Neuron (in vitro differentiated cells): ENCODE results near the gene ADORA3.

Experiments
- H2AFZ ChIP-seq: one replicate; pipeline ENCODE4 v1.6.1; 2013; ENCODE audit warnings: low read depth, mild to moderate bottlenecking, inconsistent platforms, low read length, moderate library complexity
- H3K27me3 ChIP-seq: one replicate; pipeline ENCODE4 v1.6.1; 2013; ENCODE audit warnings: low read length; ENCODE audit not compliant: insufficient read depth
- H3K36me3 ChIP-seq: one replicate; pipeline ENCODE4 v1.6.1; 2013; ENCODE audit warnings: low read length; ENCODE audit not compliant: insufficient read depth
- H3K4me1 ChIP-seq: one replicate; pipeline ENCODE4 v1.6.1; 2013; ENCODE audit warnings: low read length; ENCODE audit not compliant: insufficient read depth
- H3K4me3 ChIP-seq: 2 replicates; pipeline ENCODE4 v1.5.1; 2013; ENCODE audit warnings: mild to moderate bottlenecking, low read length, moderate library complexity
- H3K9me3 ChIP-seq: one replicate; pipeline ENCODE4 v1.6.1; 2013; ENCODE audit warnings: low read length

ADORA3 gene

GRCh38 chr1:111499026-111499785 lies 4.2 kb downstream of the ADORA3 start:
- Histone ChIP-seq H3K36me3 (no peaks in the 10 kb centered on the region), H3K4me3 (no peak overlapping the region), H3K27me3 (peaks cover 3% of the 10 kb centered on the region), H3K9me3 (no peaks in the 10 kb centered on the region), H2AFZ (no peak overlapping the region), H3K4me1 (peaks cover 5% of the 10 kb centered on the region)

- no peaks in the 10 kb centered on the region for H3K9me3 ChIP-seq
- H3K27me3 ChIP-seq: no peaks in the 10 kb centered on the region
- no peak overlapping the region for H3K4me3 ChIP-seq
- no peak overlapping the region for H2AFZ ChIP-seq
- H3K36me3 ChIP-seq: no peaks in the 10 kb centered on the region
- H3K4me1 ChIP-seq: peaks cover 8% of the 10 kb centered on the region
Measured at GRCh38 chr1:111497592-111497991, 5.8 kb downstream of the ADORA3 start.

GRCh38 chr1:111496398-111496797 lies 7.0 kb downstream of the ADORA3 start:
- Histone ChIP-seq H2AFZ (no peak overlapping the region), H3K4me3 (no peak overlapping the region), H3K4me1 (peaks cover 8% of the 10 kb centered on the region), H3K36me3 (no peaks in the 10 kb centered on the region), H3K9me3 (no peaks in the 10 kb centered on the region), H3K27me3 (no peaks in the 10 kb centered on the region)

GRCh38 chr1:111491070-111491469 lies 12.4 kb downstream of the ADORA3 start:
- Histone ChIP-seq H3K36me3 (no peaks in the 10 kb centered on the region), H2AFZ (no peak overlapping the region), H3K4me1 (peaks cover 3% of the 10 kb centered on the region), H3K4me3 (no peak overlapping the region), H3K9me3 (no peaks in the 10 kb centered on the region), H3K27me3 (no peaks in the 10 kb centered on the region)

GRCh38 chr1:111490220-111490619 lies 13.2 kb downstream of the ADORA3 start:
- Histone ChIP-seq H3K4me3 (no peak overlapping the region), H3K9me3 (no peaks in the 10 kb centered on the region), H2AFZ (no peak overlapping the region), H3K27me3 (no peaks in the 10 kb centered on the region), H3K36me3 (no peaks in the 10 kb centered on the region), H3K4me1 (peaks cover 3% of the 10 kb centered on the region)

GRCh38 chr1:111489604-111490003 lies 13.8 kb downstream of the ADORA3 start:
- H3K9me3 ChIP-seq: no peaks in the 10 kb centered on the region
- H3K27me3 ChIP-seq: no peaks in the 10 kb centered on the region
- no peak overlapping the region for H3K4me3 ChIP-seq
- no peaks in the 10 kb centered on the region for H3K36me3 ChIP-seq
- peaks cover 3% of the 10 kb centered on the region for H3K4me1 ChIP-seq
- H2AFZ ChIP-seq: no peak overlapping the region

- H2AFZ ChIP-seq: no peak overlapping the region
- peaks cover 2% of the 10 kb centered on the region for H3K27me3 ChIP-seq
- peaks cover 3% of the 10 kb centered on the region for H3K4me1 ChIP-seq
- H3K36me3 ChIP-seq: no peaks in the 10 kb centered on the region
- no peak overlapping the region for H3K4me3 ChIP-seq
- no peaks in the 10 kb centered on the region for H3K9me3 ChIP-seq
Measured at GRCh38 chr1:111488669-111489068, 14.8 kb downstream of the ADORA3 start.

GRCh38 chr1:111487133-111487532 lies 16.3 kb downstream of the ADORA3 start:
- no peak overlapping the region for H3K4me3 ChIP-seq
- H3K27me3 ChIP-seq: peaks cover 2% of the 10 kb centered on the region
- H3K36me3 ChIP-seq: no peaks in the 10 kb centered on the region
- H3K9me3 ChIP-seq: no peaks in the 10 kb centered on the region
- H3K4me1 ChIP-seq: no peaks in the 10 kb centered on the region
- H2AFZ ChIP-seq: no peak overlapping the region

- Histone ChIP-seq H3K4me3 (no peak overlapping the region), H3K27me3 (peaks cover 2% of the 10 kb centered on the region), H3K4me1 (no peaks in the 10 kb centered on the region), H2AFZ (no peak overlapping the region), H3K9me3 (no peaks in the 10 kb centered on the region), H3K36me3 (no peaks in the 10 kb centered on the region)
Measured at GRCh38 chr1:111486431-111486830, 17.0 kb downstream of the ADORA3 start.

- Histone ChIP-seq H3K9me3 (no peaks in the 10 kb centered on the region), H3K36me3 (no peaks in the 10 kb centered on the region), H2AFZ (no peak overlapping the region), H3K4me3 (no peak overlapping the region), H3K27me3 (peaks cover 2% of the 10 kb centered on the region), H3K4me1 (no peaks in the 10 kb centered on the region)
Measured at GRCh38 chr1:111484391-111485026, 18.9 kb downstream of the ADORA3 start.

- no peak overlapping the region for H3K4me3 ChIP-seq
- H3K36me3 ChIP-seq: no peaks in the 10 kb centered on the region
- H3K9me3 ChIP-seq: no peaks in the 10 kb centered on the region
- H2AFZ ChIP-seq: no peak overlapping the region
- H3K4me1 ChIP-seq: no peaks in the 10 kb centered on the region
- peaks cover 2% of the 10 kb centered on the region for H3K27me3 ChIP-seq
Measured at GRCh38 chr1:111483876-111484275, 19.6 kb downstream of the ADORA3 start.

- Histone ChIP-seq H2AFZ (no peak overlapping the region), H3K9me3 (no peaks in the 10 kb centered on the region), H3K27me3 (peaks cover 2% of the 10 kb centered on the region), H3K4me1 (no peaks in the 10 kb centered on the region), H3K4me3 (no peak overlapping the region), H3K36me3 (no peaks in the 10 kb centered on the region)
Measured at GRCh38 chr1:111483166-111483565, 20.3 kb downstream of the ADORA3 start.

- peaks cover 2% of the 10 kb centered on the region for H3K27me3 ChIP-seq
- no peaks in the 10 kb centered on the region for H3K36me3 ChIP-seq
- H3K4me1 ChIP-seq: no peaks in the 10 kb centered on the region
- H2AFZ ChIP-seq: no peak overlapping the region
- H3K9me3 ChIP-seq: no peaks in the 10 kb centered on the region
- no peak overlapping the region for H3K4me3 ChIP-seq
Measured at GRCh38 chr1:111481387-111482221, 21.8 kb downstream of the ADORA3 start.
